ENCODE data around the gene BCAM.
"Not testable (repeated sequence)": the region's sequence is repeated elsewhere in the genome, so short reads cannot be mapped to it uniquely, and the experiment has no call there.

The BCAM gene

GRCh38 chr19:44808463-44809371, at the start of gene BCAM:
Gene BCAM, plus strand, starts transcription at chr19:44809103. Its CDS starts 22 bp downstream, at chr19:44809125.
- DNase-seq (ENCODE audit: low read depth), result peak; percentile 26

GRCh38 chr19:44762038-44762437, 46.9 kb upstream of the BCAM start:
- no peak for DNase-seq (ENCODE audit: low read depth)

GRCh38 chr19:44765033-44765948, 43.6 kb upstream of the BCAM start:
- no peak for DNase-seq (ENCODE audit: low read depth)

GRCh38 chr19:44765949-44766335, 43.0 kb upstream of the BCAM start:
- no peak for DNase-seq (ENCODE audit: low read depth)

GRCh38 chr19:44767295-44768180, 41.4 kb upstream of the BCAM start:
- no peak for DNase-seq (ENCODE audit: low read depth)

- peak; percentile 90 for DNase-seq (ENCODE audit: low read depth)
These were observed 38.2 kb upstream of the BCAM start for GRCh38 chr19:44770550-44771257.

- not testable (repeated sequence) for DNase-seq (ENCODE audit: low read depth)
These were observed 36.8 kb upstream of the BCAM start for GRCh38 chr19:44772144-44772543.

- no peak for DNase-seq (ENCODE audit: low read depth)
These were observed 35.9 kb upstream of the BCAM start for GRCh38 chr19:44772959-44773358.

- no peak for DNase-seq (ENCODE audit: low read depth)
These were observed 33.1 kb upstream of the BCAM start for GRCh38 chr19:44775676-44776240.

GRCh38 chr19:44776402-44777096, 32.4 kb upstream of the BCAM start:
- no peak for DNase-seq (ENCODE audit: low read depth)

- no peak for DNase-seq (ENCODE audit: low read depth)
These were observed 31.1 kb upstream of the BCAM start, which contains the start of gene CBLC for GRCh38 chr19:44777715-44778347. Gene CBLC, plus strand, starts transcription at chr19:44777890. Its CDS starts 42 bp downstream, at chr19:44777932.

GRCh38 chr19:44779150-44779549, 29.8 kb upstream of the BCAM start:
- DNase-seq (ENCODE audit: low read depth), result no peak

- not testable (repeated sequence) for DNase-seq (ENCODE audit: low read depth)
These were observed 27.2 kb upstream of the BCAM start for GRCh38 chr19:44781694-44782093.

- no peak for DNase-seq (ENCODE audit: low read depth)
These were observed 26.2 kb upstream of the BCAM start for GRCh38 chr19:44782729-44783128.

- DNase-seq (ENCODE audit: low read depth), result no peak
These were observed 25.4 kb upstream of the BCAM start for GRCh38 chr19:44783545-44783944.

- DNase-seq (ENCODE audit: low read depth), result no peak
These were observed 23.6 kb upstream of the BCAM start for GRCh38 chr19:44785271-44785670.

GRCh38 chr19:44785993-44786392, 22.9 kb upstream of the BCAM start:
- no peak for DNase-seq (ENCODE audit: low read depth)

- no peak for DNase-seq (ENCODE audit: low read depth)
These were observed 19.9 kb upstream of the BCAM start for GRCh38 chr19:44788971-44789370.

- DNase-seq (ENCODE audit: low read depth), result no peak
These were observed 18.9 kb upstream of the BCAM start for GRCh38 chr19:44789943-44790483.
